ACC112 (cell line): Measurements from ENCODE around the gene CLN6.
"Not testable (repeated sequence)": the region's sequence is repeated elsewhere in the genome, so short reads cannot be mapped to it uniquely, and the experiment has no call there.

Experiments
- H2AFZ ChIP-seq: fragments of 200-600 bp; sonication (generic); one replicate; pipeline ENCODE4 v1.6.0; 2017; ENCODE audit warnings: antibody characterized with exemption, low read length; ENCODE audit not compliant: unreplicated experiment
- H3K27ac ChIP-seq: fragments of 200-600 bp; sonication (generic); 2 replicates; pipeline ENCODE4 v1.5.1; 2014; ENCODE audit warnings: low read depth, mild to moderate bottlenecking, antibody characterized with exemption, low read length, moderate library complexity
- H3K27me3 ChIP-seq: fragments of 200-600 bp; sonication (generic); 2 replicates; pipeline ENCODE4 v1.6.1; 2014; ENCODE audit warnings: mild to moderate bottlenecking, antibody characterized with exemption, low read length, moderate library complexity, mixed read lengths; ENCODE audit not compliant: insufficient read depth
- H3K36me3 ChIP-seq: fragments of 200-600 bp; sonication (generic); 2 replicates; pipeline ENCODE4 v1.6.1; 2016; ENCODE audit warnings: mild to moderate bottlenecking, antibody characterized with exemption, low read length, moderate library complexity, mixed read lengths; ENCODE audit not compliant: insufficient read depth
- H3K4me1 ChIP-seq: fragments of 200-600 bp; sonication (generic); one replicate; pipeline ENCODE4 v1.6.1; 2016; ENCODE audit warnings: low read length, mixed read lengths; ENCODE audit not compliant: insufficient read depth, unreplicated experiment, control insufficient read depth
- H3K4me3 ChIP-seq: fragments of 200-600 bp; sonication (generic); 2 replicates; pipeline ENCODE4 v1.5.1; 2014; ENCODE audit warnings: mild to moderate bottlenecking, low read depth, low read length
- H3K79me2 ChIP-seq: fragments of 200-600 bp; sonication (generic); one replicate; pipeline ENCODE4 v1.6.0; 2016; ENCODE audit warnings: low read length; ENCODE audit not compliant: control insufficient read depth, unreplicated experiment, insufficient read depth

CLN6 gene

GRCh38 chr15:68232449-68232848, 2.9 kb upstream of the CLN6 start:
- H3K4me1 ChIP-seq: peaks cover 15% of the 10 kb centered on the region

GRCh38 chr15:68231102-68231818, 1.7 kb upstream of the CLN6 start:
- H3K27ac ChIP-seq: no peak overlapping the region
- no peak overlapping the region for H3K4me3 ChIP-seq
- no peaks in the 10 kb centered on the region for H3K27me3 ChIP-seq
- H2AFZ ChIP-seq: no peak overlapping the region
- H3K79me2 ChIP-seq: peaks cover 24% of the 10 kb centered on the region
- peaks cover 17% of the 10 kb centered on the region for H3K4me1 ChIP-seq
- no peaks in the 10 kb centered on the region for H3K36me3 ChIP-seq

More at GRCh38 chr15:68232449-68232848, 2.9 kb upstream of the CLN6 start:
- Histone ChIP-seq H3K27me3 (no peaks in the 10 kb centered on the region), H3K27ac (no peak overlapping the region), H3K79me2 (peaks cover 18% of the 10 kb centered on the region), H2AFZ (no peak overlapping the region), H3K4me3 (no peak overlapping the region), H3K36me3 (no peaks in the 10 kb centered on the region)

DNA sequence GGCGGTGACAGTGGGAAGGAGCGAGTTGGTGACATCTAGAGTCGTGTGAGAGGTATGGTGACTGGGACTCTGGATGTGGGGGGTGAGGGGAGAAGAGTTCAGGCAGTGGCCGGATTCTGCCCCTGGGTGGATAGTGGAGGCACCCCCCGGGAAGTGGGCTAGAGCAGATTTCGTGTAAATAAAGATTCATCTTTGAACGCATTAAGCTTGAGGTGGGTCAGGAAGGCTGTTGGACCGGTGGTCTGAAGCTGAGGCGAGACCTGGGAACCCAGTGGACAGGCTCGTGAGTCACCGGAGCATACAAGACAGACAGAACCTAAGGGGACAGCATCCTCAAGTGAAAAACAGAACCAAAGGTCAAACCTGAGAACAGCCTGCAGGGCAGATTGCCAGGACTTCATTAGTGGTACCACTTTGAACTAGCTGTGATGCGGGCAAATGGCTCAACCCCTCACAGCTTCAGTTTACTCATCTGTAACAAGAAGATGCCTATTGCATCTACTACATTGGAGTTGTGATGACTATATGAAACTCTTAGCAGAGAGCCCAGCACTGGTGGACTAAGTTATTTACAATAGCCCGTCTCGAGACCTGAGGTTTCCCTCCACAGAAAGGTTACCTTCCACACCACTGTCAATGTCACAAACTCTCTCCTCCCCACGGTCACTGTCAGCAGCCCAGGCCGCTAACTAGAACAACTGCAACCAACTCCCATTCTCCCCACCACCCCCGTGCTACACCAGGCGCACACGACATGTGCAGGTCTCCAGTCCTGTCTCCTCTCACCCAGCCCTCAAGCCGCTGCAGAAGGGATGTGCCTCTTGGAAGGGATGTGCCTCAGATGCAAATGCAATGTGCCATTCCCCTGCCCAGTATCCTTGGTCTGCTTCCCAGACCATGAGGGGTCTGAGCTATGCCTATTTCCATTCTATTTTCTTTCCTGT, 901 bp upstream of the CLN6 start:
- Histone ChIP-seq H3K27me3 (no peaks in the 10 kb centered on the region), H3K4me1 (peaks cover 17% of the 10 kb centered on the region), H3K36me3 (no peaks in the 10 kb centered on the region), H3K27ac (peak overlapping the region; percentile 57; the same call in 1 of the 2 replicates), H3K4me3 (peak overlapping the region; percentile 89), H3K79me2 (peaks cover 24% of the 10 kb centered on the region), H2AFZ (peak overlapping the region; percentile 98)

GRCh38 chr15:68228971-68229385, 550 bp downstream of the CLN6 start:
- Histone ChIP-seq H3K27me3 (no peaks in the 10 kb centered on the region), H3K4me1 (peaks cover 17% of the 10 kb centered on the region), H3K36me3 (no peaks in the 10 kb centered on the region), H3K27ac (peak overlapping the region; percentile 76), H3K4me3 (peak overlapping the region; percentile 89), H3K79me2 (peaks cover 35% of the 10 kb centered on the region), H2AFZ (peak overlapping the region; percentile 52)

- peak overlapping the region; percentile 76; the same call in 1 of the 2 replicates for H3K27ac ChIP-seq
- peaks cover 39% of the 10 kb centered on the region for H3K79me2 ChIP-seq
- peaks cover 17% of the 10 kb centered on the region for H3K4me1 ChIP-seq
- peak overlapping the region; percentile 89 for H3K4me3 ChIP-seq
- H2AFZ ChIP-seq: peak overlapping the region; percentile 52
- H3K27me3 ChIP-seq: no peaks in the 10 kb centered on the region
- H3K36me3 ChIP-seq: no peaks in the 10 kb centered on the region
These were observed 1.2 kb downstream of the CLN6 start for GRCh38 chr15:68228143-68228970.

- no peak overlapping the region for H2AFZ ChIP-seq
- H3K27me3 ChIP-seq: no peaks in the 10 kb centered on the region
- no peak overlapping the region for H3K27ac ChIP-seq
- peaks cover 17% of the 10 kb centered on the region for H3K4me1 ChIP-seq
- H3K36me3 ChIP-seq: no peaks in the 10 kb centered on the region
- peak overlapping the region; percentile 89 for H3K4me3 ChIP-seq
- peaks cover 42% of the 10 kb centered on the region for H3K79me2 ChIP-seq
These were observed 1.8 kb downstream of the CLN6 start for GRCh38 chr15:68227643-68228142.

GRCh38 chr15:68225442-68225841, 4.1 kb downstream of the CLN6 start:
- H3K4me3 ChIP-seq, H2AFZ ChIP-seq, H3K27ac ChIP-seq, H3K27me3 ChIP-seq, H3K36me3 ChIP-seq: not testable (repeated sequence)
- H3K4me1 ChIP-seq: peaks cover 17% of the 10 kb centered on the region
- peaks cover 43% of the 10 kb centered on the region for H3K79me2 ChIP-seq

DNA sequence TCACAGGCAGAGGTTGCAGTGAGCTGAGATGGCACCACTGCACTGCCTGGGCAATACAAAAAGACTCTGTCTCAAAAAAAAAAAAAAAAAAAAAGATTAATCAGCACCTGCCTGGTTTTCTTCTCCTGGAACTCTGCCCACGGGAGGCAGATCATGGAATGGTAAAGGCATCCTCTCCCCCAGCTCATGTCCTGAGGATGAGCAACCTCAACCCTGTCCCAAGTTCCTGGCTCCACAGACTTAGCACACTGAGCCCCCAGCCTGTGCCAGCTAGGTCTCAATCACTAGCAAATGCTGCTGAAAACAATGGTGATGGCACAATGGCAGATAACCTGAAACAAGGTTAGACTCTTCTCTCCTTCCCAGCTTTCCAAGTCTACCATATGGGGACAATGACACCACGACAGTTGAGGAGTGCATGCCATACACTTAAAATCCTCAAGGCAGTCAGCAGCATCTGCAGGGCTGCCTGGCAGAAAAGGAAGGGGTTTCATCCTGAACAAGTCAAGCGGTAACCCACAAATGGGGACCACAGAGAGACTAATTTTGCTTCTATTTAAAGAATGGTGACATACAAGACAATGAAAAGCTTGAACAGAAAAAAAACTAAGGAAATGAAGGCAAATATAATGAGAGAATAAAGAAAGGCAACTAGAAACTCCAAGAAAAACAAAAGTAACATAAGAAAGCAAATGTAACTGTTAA, 4.8 kb downstream of the CLN6 start:
- no peak overlapping the region for H3K27ac ChIP-seq
- no peak overlapping the region for H3K4me3 ChIP-seq

GRCh38 chr15:68224108-68224507, 5.4 kb downstream of the CLN6 start:
- peaks cover 12% of the 10 kb centered on the region for H3K4me1 ChIP-seq

More for the DNA sequence above, 4.8 kb downstream of the CLN6 start:
- Histone ChIP-seq H3K27me3 (no peaks in the 10 kb centered on the region), H3K4me1 (peaks cover 12% of the 10 kb centered on the region), H3K36me3 (no peaks in the 10 kb centered on the region), H2AFZ (no peak overlapping the region), H3K79me2 (peaks cover 49% of the 10 kb centered on the region)

More at GRCh38 chr15:68224108-68224507, 5.4 kb downstream of the CLN6 start:
- Histone ChIP-seq H3K27ac (no peak overlapping the region), H3K79me2 (peaks cover 53% of the 10 kb centered on the region), H3K4me3 (no peak overlapping the region), H3K27me3 (no peaks in the 10 kb centered on the region), H3K36me3 (0 out of 2 replicates have a peak, but pooled peaks cover 2% of the 10 kb centered on the region), H2AFZ (no peak overlapping the region)
